Measurements from ENCODE around the gene WTAP. TPM values are rescaled to one million over a fixed set of nuclear protein-coding genes. Genes with fewer than 3 reads are reported as not detected.
"Not testable (repeated sequence)": the region's sequence is repeated elsewhere in the genome, so short reads cannot be mapped to it uniquely, and the experiment has no call there.

The WTAP gene
- total RNA-seq, 5 donors from 2014 or later (not counting 1 experiment from before 2014, with no cell fraction given) = 119 to 177 (median 126) TPM

GRCh38 chr6:159722655-159723054, 4.7 kb upstream of the WTAP start:
- ATAC-seq (replicated peaks in 1 of 4) (no peak), DNase-seq (no peak)
- H3K27me3 Mint-ChIP-seq = no peaks in the 10 kb centered on the region
- peak overlapping the region in 1 of 2 donors; percentile 11 for H3K27ac Mint-ChIP-seq
- H3K9me3 ChIP-seq = peaks cover 3% of the 10 kb centered on the region
- H3K9me3 Mint-ChIP-seq = peaks cover 0 to 9% (median 6%) of the 10 kb centered on the region in 3 donors
- no peak overlapping the region for H3K4me3 Mint-ChIP-seq
- no peak overlapping the region for H3K4me3 ChIP-seq (ENCODE audit: control insufficient read depth in 1 of 2, extremely low read depth in 1 of 2, low read length in 1 of 2)
- H3K27ac ChIP-seq (ENCODE audit: low read length) = no peak overlapping the region
- ChIA-PET CTCF (interaction anchor here (0.6 to 2.5 kb wide), 4 partner anchors 10 to 130 kb away, joined by 3 to 11 read pairs (median 4); no protein-coding TSS in a partner anchor), POLR2A (interaction anchor here (0.6 to 1.5 kb wide), 4 partner anchors 8 to 1517 kb away, joined by 3 to 6 read pairs (median 3); no protein-coding TSS in a partner anchor)
- no peaks in the 10 kb centered on the region for H3K36me3 ChIP-seq (ENCODE audit: control insufficient read depth in 2 of 2, extremely low read depth in 1 of 2, insufficient read depth in 1 of 2, low read length in 1 of 2)
- peaks cover 13% of the 10 kb centered on the region for H3K36me3 Mint-ChIP-seq
- H3K27me3 ChIP-seq (replicated peaks in 1 of 2; ENCODE audit: control insufficient read depth in 2 of 2, extremely low read depth in 1 of 2, insufficient read depth in 2 of 2, low read length in 1 of 2) = no peaks in the 10 kb centered on the region
- H3K4me1 ChIP-seq (ENCODE audit: control insufficient read depth in 1 of 2, extremely low read depth in 1 of 2, insufficient read depth in 2 of 2, low read length in 2 of 2) = peaks cover 10 to 11% of the 10 kb centered on the region in 2 experiments
- peaks cover 30 to 36% (median 32%) of the 10 kb centered on the region in 3 donors for H3K4me1 Mint-ChIP-seq

DNA sequence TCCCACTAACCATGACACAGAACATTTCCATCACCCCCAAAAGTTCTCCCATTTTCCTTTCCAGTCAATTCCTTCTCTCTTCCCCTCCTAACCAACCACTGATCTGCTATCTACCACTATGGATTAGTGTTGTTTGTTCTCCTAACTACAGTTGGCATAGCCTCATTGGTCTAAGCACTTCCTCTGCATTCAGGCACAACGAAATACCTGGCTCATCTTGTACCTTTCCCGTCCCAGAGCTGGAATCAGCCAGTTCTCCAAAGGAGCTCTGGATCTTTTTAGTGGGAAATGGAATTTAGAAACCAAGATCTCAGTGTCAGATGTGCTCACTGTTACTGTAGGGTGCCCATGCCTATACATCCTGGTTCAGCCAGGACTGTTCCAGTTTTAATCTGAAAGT, 4.0 kb upstream of the WTAP start:
- H3K4me3 ChIP-seq (ENCODE audit: control insufficient read depth in 1 of 2, extremely low read depth in 1 of 2, low read length in 1 of 2) = no peak overlapping the region
- ATAC-seq (replicated peaks in 1 of 4) (no peak), DNase-seq (no peak)
- Mint-ChIP-seq H3K36me3 (peaks cover 13% of the 10 kb centered on the region), H3K27ac (no peak overlapping the region), H3K4me3 (no peak overlapping the region), H3K4me1 (peaks cover 30 to 39% (median 32%) of the 10 kb centered on the region in 3 donors), H3K9me3 (peaks cover 0 to 9% (median 6%) of the 10 kb centered on the region in 3 donors), H3K27me3 (no peaks in the 10 kb centered on the region)
- POLR2A ChIA-PET = interaction anchor here (0.6 to 1.5 kb wide), 5 partner anchors 8 to 1516 kb away, joined by 3 to 6 read pairs (median 3); no protein-coding TSS in a partner anchor
- peaks cover 10 to 11% of the 10 kb centered on the region in 2 experiments for H3K4me1 ChIP-seq (ENCODE audit: control insufficient read depth in 1 of 2, extremely low read depth in 1 of 2, insufficient read depth in 2 of 2, low read length in 2 of 2)
- no peaks in the 10 kb centered on the region for H3K27me3 ChIP-seq (replicated peaks in 1 of 2; ENCODE audit: control insufficient read depth in 2 of 2, extremely low read depth in 1 of 2, insufficient read depth in 2 of 2, low read length in 1 of 2)
- CTCF ChIA-PET = interaction anchor here in 1 of 2 donors (0.6 to 2.5 kb wide), 3 partner anchors 9 to 35 kb away, joined by 3 to 11 read pairs (median 3); no protein-coding TSS in a partner anchor
- peaks cover 3% of the 10 kb centered on the region for H3K9me3 ChIP-seq
- 100% methylated on average over 2 of the region's 2 CpGs for WGBS (ENCODE audit: insufficient coverage)
- no peaks in the 10 kb centered on the region for H3K36me3 ChIP-seq (ENCODE audit: control insufficient read depth in 2 of 2, extremely low read depth in 1 of 2, insufficient read depth in 1 of 2, low read length in 1 of 2)
- H3K27ac ChIP-seq (ENCODE audit: low read length) = no peak overlapping the region

GRCh38 chr6:159724778-159725177, 2.5 kb upstream of the WTAP start:
- WGBS (ENCODE audit: insufficient coverage) = 100% methylated on average over 2 of the region's 4 CpGs
- H3K4me1 Mint-ChIP-seq = peaks cover 45 to 54% (median 48%) of the 10 kb centered on the region in 3 donors
- no peaks in the 10 kb centered on the region for H3K27me3 Mint-ChIP-seq
- POLR2A ChIA-PET = interaction anchor here (0.8 to 1.2 kb wide), 2 partner anchors 31 to 66 kb away, joined by 4 to 24 read pairs; no protein-coding TSS in a partner anchor
- Histone ChIP-seq H3K27me3 (replicated peaks in 1 of 2; ENCODE audit: control insufficient read depth in 2 of 2, extremely low read depth in 1 of 2, insufficient read depth in 2 of 2, low read length in 1 of 2) (no peaks in the 10 kb centered on the region), H3K4me3 (ENCODE audit: control insufficient read depth in 1 of 2, extremely low read depth in 1 of 2, low read length in 1 of 2) (no peak overlapping the region), H3K4me1 (ENCODE audit: control insufficient read depth in 1 of 2, extremely low read depth in 1 of 2, insufficient read depth in 2 of 2, low read length in 2 of 2) (peaks cover 13 to 21% of the 10 kb centered on the region in 2 experiments), H3K36me3 (ENCODE audit: control insufficient read depth in 2 of 2, extremely low read depth in 1 of 2, insufficient read depth in 1 of 2, low read length in 1 of 2) (no peaks in the 10 kb centered on the region), H3K9me3 (peaks cover 3% of the 10 kb centered on the region), H3K27ac (ENCODE audit: low read length) (no peak overlapping the region)
- peak overlapping the region in 1 of 3 donors; percentile 27 for H3K4me3 Mint-ChIP-seq
- peak overlapping the region in 1 of 2 donors; percentile 34 for H3K27ac Mint-ChIP-seq
- CTCF ChIA-PET = interaction anchor here (0.6 to 2.5 kb wide), 6 partner anchors 7 to 298 kb away, joined by 3 to 11 read pairs (median 4); no protein-coding TSS in a partner anchor
- ATAC-seq (replicated peaks in 1 of 4) = no peak
- peaks cover 0 to 9% (median 6%) of the 10 kb centered on the region in 3 donors for H3K9me3 Mint-ChIP-seq
- no peak for DNase-seq
- peaks cover 17% of the 10 kb centered on the region for H3K36me3 Mint-ChIP-seq

GRCh38 chr6:159725208-159725607, 2.1 kb upstream of the WTAP start:
- ChIA-PET POLR2A (interaction anchor here (0.8 to 1.2 kb wide), 2 partner anchors 32 to 65 kb away, joined by 4 to 24 read pairs; no protein-coding TSS in a partner anchor), CTCF (interaction anchor here in 1 of 2 donors (0.6 to 0.8 kb wide), 2 partner anchors 68 to 128 kb away, joined by 3 read pairs; no protein-coding TSS in a partner anchor)

DNA sequence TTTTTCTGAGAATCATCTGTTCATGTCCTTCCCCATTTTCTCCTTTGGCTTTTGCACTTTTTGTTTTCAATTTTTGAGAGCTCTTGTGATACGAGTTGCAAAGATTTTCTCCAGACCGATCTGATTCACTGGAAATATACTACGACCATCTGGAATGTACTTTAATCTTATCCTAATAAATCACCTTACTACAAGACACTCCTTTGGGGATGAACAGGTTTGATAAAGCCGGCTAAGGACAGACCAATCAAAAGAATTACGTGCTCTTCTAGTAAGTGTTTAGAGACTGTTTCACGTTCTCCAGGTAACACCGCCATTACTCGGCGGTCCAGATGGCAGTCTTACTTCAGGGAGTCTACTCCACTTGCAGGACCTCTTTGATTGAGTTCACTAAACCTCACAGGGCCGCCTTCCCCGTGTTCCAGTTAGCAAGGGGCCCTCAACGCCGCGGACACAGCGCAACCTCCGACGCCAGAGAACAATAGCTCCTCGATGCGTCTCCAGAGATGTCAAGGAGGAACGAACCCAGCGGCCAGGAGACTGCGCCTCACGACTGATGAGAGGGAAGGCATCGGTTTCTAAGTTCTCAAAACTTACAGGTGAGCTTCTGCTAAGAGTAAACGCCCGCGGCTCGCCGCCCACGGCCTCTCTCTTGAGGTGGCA, 920 bp upstream of the WTAP start:
- Histone ChIP-seq H3K9me3 (peaks cover 3% of the 10 kb centered on the region), H3K4me1 (ENCODE audit: control insufficient read depth in 1 of 2, extremely low read depth in 1 of 2, insufficient read depth in 2 of 2, low read length in 2 of 2) (peaks cover 19 to 28% of the 10 kb centered on the region in 2 experiments), H3K36me3 (ENCODE audit: control insufficient read depth in 2 of 2, extremely low read depth in 1 of 2, insufficient read depth in 1 of 2, low read length in 1 of 2) (no peaks in the 10 kb centered on the region), H3K4me3 (ENCODE audit: control insufficient read depth in 1 of 2, extremely low read depth in 1 of 2, low read length in 1 of 2) (peak overlapping the region; percentile 42 to 93), H3K27me3 (replicated peaks in 1 of 2; ENCODE audit: control insufficient read depth in 2 of 2, extremely low read depth in 1 of 2, insufficient read depth in 2 of 2, low read length in 1 of 2) (no peaks in the 10 kb centered on the region), H3K27ac (ENCODE audit: low read length) (peak overlapping the region; percentile 95)
- ChIA-PET POLR2A (interaction anchor here (0.6 to 2.1 kb wide), 17 partner anchors 12 to 875 kb away, joined by 3 to 14 read pairs (median 6); partner anchors contain the start of genes MRPL18 (in 2 of the 2), TCP1 (in 2 of the 2), ACAT2 (in 1 of the 2) and SOD2 (in 1 of the 2)), CTCF (interaction anchor here (0.6 to 1.7 kb wide), 9 partner anchors 8 to 736 kb away, joined by 3 to 11 read pairs (median 4); partner anchors contain the start of gene MRPL18 (in 1 of the 2))
- DNase-seq = no peak
- peak in 3 of 4 experiments; percentile 8 to 11 (median 10) for ATAC-seq (replicated peaks in 1 of 4)
- peaks cover 61 to 69% (median 62%) of the 10 kb centered on the region in 3 donors for H3K4me1 Mint-ChIP-seq
- peak overlapping the region; percentile 99 for H3K27ac Mint-ChIP-seq
- H3K27me3 Mint-ChIP-seq = no peaks in the 10 kb centered on the region
- peaks cover 17% of the 10 kb centered on the region for H3K36me3 Mint-ChIP-seq
- H3K9me3 Mint-ChIP-seq = peaks cover 0 to 9% (median 6%) of the 10 kb centered on the region in 3 donors
- peak overlapping the region; percentile 95 to 96 (median 96) for H3K4me3 Mint-ChIP-seq
- WGBS (ENCODE audit: insufficient coverage) = under 1% methylated on average over 26 of the region's 30 CpGs

More at GRCh38 chr6:159725208-159725607, 2.1 kb upstream of the WTAP start:
- H3K27me3 ChIP-seq (replicated peaks in 1 of 2; ENCODE audit: control insufficient read depth in 2 of 2, extremely low read depth in 1 of 2, insufficient read depth in 2 of 2, low read length in 1 of 2); H3K36me3 ChIP-seq (ENCODE audit: control insufficient read depth in 2 of 2, extremely low read depth in 1 of 2, insufficient read depth in 1 of 2, low read length in 1 of 2); H3K4me3 ChIP-seq (ENCODE audit: control insufficient read depth in 1 of 2, extremely low read depth in 1 of 2, low read length in 1 of 2); H3K27me3 Mint-ChIP-seq; H3K9me3 ChIP-seq; DNase-seq; H3K9me3 Mint-ChIP-seq; H3K4me3 Mint-ChIP-seq; H3K27ac Mint-ChIP-seq; ATAC-seq (replicated peaks in 1 of 4): not testable (repeated sequence)
- peaks cover 14 to 25% of the 10 kb centered on the region in 2 experiments for H3K4me1 ChIP-seq (ENCODE audit: control insufficient read depth in 1 of 2, extremely low read depth in 1 of 2, insufficient read depth in 2 of 2, low read length in 2 of 2)
- WGBS (ENCODE audit: insufficient coverage) = 100% methylated on average over 1 of the region's 3 CpGs
- peak overlapping the region; percentile 95 for H3K27ac ChIP-seq (ENCODE audit: low read length)
- H3K36me3 Mint-ChIP-seq = peaks cover 17% of the 10 kb centered on the region
- H3K4me1 Mint-ChIP-seq = peaks cover 50 to 57% (median 51%) of the 10 kb centered on the region in 3 donors
